HG03378 (cell line): ENCODE data around the gene CYP26C1.

Experiments
- ATAC-seq: cut with Tn5 transposase; IDR thresholded peaks from one replicate; pipeline ENCODE4 v1.9.1; 2021; ENCODE audit warnings: mild to moderate bottlenecking, moderate library complexity; ENCODE audit not compliant: unreplicated experiment

CYP26C1 gene

DNA sequence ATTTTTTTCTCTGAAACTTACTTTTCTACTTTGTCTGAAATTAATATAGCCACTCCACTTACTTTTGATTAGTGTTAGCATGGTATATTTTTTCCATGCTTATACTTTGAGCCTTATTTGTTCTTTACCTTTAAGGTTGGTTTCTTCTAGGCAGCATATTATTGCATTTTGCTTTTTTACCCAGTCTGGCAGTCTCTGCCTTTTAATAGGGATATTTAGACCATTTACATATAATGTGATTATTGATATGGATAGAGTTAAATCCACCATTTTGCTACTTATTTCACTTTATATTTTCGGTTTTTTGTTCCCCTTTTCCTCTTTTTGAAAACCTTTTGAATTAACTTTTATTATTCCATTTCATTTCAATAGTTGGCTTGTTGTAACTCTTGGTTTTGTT, 43.4 kb downstream of the CYP26C1 start:
- no peak for ATAC-seq

GRCh38 chr10:93106631-93107072, 46.1 kb downstream of the CYP26C1 start:
- ATAC-seq, result no peak

DNA sequence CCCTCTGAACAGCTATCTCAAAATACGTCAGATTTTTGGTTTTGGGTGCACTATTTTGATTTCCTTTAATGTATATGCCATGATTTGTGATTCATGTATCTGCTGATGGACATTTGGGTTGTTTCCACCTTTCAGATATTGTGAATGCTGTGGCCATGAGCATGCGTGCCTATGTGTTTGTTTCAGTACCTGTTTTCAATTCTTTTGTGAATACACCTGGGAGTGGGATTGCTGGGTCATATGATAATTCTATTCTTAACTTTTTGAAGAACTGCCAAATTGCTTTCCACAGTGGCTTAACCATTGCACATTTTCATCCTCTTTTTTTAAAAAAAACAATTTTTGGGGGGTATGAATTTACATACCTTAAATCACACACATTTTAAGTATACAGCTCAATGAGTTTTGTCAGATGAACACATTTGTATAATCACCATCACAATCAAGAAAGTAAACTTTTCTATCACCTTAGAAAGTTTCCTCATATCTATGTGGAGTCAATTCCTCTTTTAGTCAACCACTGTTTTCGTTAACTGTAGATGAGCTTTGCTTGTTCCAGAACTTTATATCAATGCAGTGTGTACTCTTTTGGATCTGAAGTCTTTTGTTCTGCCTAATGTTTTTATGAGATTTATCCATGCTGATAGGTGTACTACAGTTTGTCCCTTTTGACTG, 50.0 kb downstream of the CYP26C1 start:
- no peak for ATAC-seq

GRCh38 chr10:93113042-93113441, 52.4 kb downstream of the CYP26C1 start:
- no peak for ATAC-seq

GRCh38 chr10:93115661-93116383, 55.2 kb downstream of the CYP26C1 start:
- no peak for ATAC-seq
